ENCODE measurements around the gene ABHD12. TPM values are rescaled to one million over a fixed set of nuclear protein-coding genes. Genes with fewer than 3 reads are reported as not detected.

The ABHD12 gene
- total RNA-seq, 2 donors from 2014 or later = 70.1 to 84.7 TPM

DNA sequence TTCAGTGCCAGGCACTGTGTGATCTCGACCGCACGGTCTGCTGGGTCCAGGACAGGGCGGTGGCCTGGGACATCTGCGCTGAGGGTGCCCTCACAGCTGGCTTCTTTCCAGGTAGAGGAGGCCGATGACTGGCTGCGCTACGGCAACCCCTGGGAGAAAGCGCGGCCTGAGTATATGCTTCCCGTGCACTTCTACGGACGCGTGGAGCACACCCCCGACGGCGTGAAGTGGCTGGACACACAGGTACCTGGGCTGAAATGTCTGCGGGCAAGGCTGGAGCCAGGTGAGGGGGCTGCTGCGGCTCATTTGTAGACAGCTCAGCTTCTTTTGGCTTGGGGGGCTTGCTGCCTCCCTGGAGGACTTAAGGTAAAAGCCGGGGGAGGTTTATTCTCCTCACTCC lies 116.2 kb downstream of the ABHD12 start:
- WGBS = 97% methylated on average over 19 of the region's 20 CpGs
- DNase-seq (ENCODE audit: low spot score) = no peak
- H3K36me3 ChIP-seq = peaks cover 0 to 4% of the 10 kb centered on the region in 2 donors

DNA sequence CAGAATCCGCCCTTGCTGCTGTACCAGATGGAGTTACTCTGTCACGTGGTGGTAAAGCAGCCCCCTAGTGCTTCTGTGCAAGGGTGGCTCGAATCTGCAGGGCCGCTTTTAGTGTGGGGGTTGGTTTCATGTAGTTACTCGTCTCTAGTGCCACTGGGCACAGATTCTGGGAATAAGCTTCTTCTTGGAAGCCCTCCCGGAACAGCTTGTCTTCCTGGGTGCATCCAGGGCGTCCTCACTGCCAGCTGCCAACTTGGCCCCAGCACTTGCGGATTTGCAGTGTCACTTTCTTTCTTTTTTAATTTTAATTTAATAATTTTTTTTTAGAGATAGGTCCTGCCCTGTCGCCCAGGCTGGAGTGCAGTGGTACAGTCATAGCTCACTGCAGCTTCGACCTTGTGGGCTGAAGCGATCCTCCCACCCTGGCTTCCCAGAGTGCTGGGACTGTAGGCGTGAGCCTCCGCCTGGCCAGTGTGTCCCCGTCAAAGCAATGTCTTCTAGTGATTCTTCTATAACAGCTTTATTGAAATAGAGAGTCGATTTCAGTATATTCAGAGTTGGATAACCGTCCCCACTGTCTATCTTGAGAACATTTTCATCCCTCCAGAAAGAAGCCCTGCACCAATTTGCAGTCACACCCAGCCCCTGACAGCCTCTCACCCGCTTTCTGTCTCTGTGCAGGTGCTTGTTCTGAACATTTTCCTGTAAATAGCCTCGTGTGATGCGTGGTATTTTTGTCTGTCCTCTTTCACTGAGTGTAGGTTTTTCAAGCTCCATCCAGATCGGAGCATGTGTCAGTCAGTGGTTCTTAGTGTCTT lies 116.9 kb downstream of the ABHD12 start:
- H3K27ac ChIP-seq = peak overlapping the region; percentile 70 to 74
- peak; percentile 79 for DNase-seq (ENCODE audit: low spot score)
- TF ChIP-seq POLR2A (IDR thresholded peaks at IDR 0.05) (no peak), POLR2AphosphoS5 (IDR thresholded peaks at IDR 0.05) (peak; percentile 80)

More for the DNA sequence above, 116.2 kb downstream of the ABHD12 start:
- peaks cover 27% of the 10 kb centered on the region for H3K4me1 ChIP-seq (replicated peaks)
- intact Hi-C loops (cut with DNase I) = no loop called here
- no peaks in the 10 kb centered on the region for H3K9me3 ChIP-seq
- no peaks in the 10 kb centered on the region for H3K27me3 ChIP-seq (replicated peaks; ENCODE audit: insufficient read depth)
- H3K4me3 ChIP-seq = no peak overlapping the region
- H3K27ac ChIP-seq = peak overlapping the region; percentile 70 to 74
- TF ChIP-seq, protein P1, sequence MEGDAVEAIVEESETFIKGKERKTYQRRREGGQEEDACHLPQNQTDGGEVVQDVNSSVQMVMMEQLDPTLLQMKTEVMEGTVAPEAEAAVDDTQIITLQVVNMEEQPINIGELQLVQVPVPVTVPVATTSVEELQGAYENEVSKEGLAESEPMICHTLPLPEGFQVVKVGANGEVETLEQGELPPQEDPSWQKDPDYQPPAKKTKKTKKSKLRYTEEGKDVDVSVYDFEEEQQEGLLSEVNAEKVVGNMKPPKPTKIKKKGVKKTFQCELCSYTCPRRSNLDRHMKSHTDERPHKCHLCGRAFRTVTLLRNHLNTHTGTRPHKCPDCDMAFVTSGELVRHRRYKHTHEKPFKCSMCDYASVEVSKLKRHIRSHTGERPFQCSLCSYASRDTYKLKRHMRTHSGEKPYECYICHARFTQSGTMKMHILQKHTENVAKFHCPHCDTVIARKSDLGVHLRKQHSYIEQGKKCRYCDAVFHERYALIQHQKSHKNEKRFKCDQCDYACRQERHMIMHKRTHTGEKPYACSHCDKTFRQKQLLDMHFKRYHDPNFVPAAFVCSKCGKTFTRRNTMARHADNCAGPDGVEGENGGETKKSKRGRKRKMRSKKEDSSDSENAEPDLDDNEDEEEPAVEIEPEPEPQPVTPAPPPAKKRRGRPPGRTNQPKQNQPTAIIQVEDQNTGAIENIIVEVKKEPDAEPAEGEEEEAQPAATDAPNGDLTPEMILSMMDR (IDR thresholded peaks at IDR 0.05) = no peak
- TF ChIP-seq POLR2A (IDR thresholded peaks at IDR 0.05) (no peak), POLR2AphosphoS5 (IDR thresholded peaks at IDR 0.05) (no peak)

DNA sequence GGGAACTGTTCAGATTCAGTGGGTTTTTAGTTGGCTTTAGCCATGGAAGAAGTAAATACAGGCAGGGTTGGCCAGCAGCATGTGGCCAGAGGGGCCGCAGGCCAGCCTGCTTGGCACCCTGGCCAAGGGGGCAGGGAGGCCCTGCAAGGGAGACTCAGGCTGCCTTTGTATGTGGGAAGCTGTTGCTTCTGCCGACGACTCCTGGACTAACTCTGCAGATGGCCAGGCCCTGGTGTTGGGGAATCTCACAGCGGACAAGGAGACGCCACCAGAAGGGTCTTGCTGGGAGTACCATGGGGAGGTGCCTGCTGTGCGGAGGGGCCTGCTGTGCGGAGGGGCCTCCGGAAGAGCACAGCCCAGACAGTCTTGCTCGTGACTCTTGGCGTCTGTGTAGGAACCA lies 117.6 kb downstream of the ABHD12 start:
- 78% methylated on average over 10 of the region's 10 CpGs for WGBS
- peaks cover 20% of the 10 kb centered on the region for H3K4me1 ChIP-seq (replicated peaks)
- H3K4me3 ChIP-seq = no peak overlapping the region
- TF ChIP-seq POLR2A (IDR thresholded peaks at IDR 0.05) (no peak), POLR2AphosphoS5 (IDR thresholded peaks at IDR 0.05) (no peak)
- TF ChIP-seq, protein P1 (IDR thresholded peaks at IDR 0.05) = no peak
- H3K27me3 ChIP-seq (replicated peaks; ENCODE audit: insufficient read depth) = no peaks in the 10 kb centered on the region
- intact Hi-C loops (cut with DNase I) = loop anchor here (1.0 kb wide), 1 partner anchor 24 kb away; no protein-coding TSS in a partner anchor
- no peaks in the 10 kb centered on the region for H3K9me3 ChIP-seq
- peaks cover 0 to 4% of the 10 kb centered on the region in 2 donors for H3K36me3 ChIP-seq
- H3K27ac ChIP-seq = peak overlapping the region; percentile 70 to 74
- no peak for DNase-seq (ENCODE audit: low spot score)

More for the DNA sequence above, 116.9 kb downstream of the ABHD12 start:
- peaks cover 21% of the 10 kb centered on the region for H3K4me1 ChIP-seq (replicated peaks)
- no peaks in the 10 kb centered on the region for H3K9me3 ChIP-seq
- 51% methylated on average over 20 of the region's 20 CpGs for WGBS
- peak overlapping the region in 1 of 2 donors; percentile 6 for H3K4me3 ChIP-seq
- intact Hi-C loops (cut with DNase I) = loop anchor here (1.0 kb wide), 1 partner anchor 24 kb away; no protein-coding TSS in a partner anchor
- no peaks in the 10 kb centered on the region for H3K27me3 ChIP-seq (replicated peaks; ENCODE audit: insufficient read depth)
- H3K36me3 ChIP-seq = peaks cover 0 to 4% of the 10 kb centered on the region in 2 donors

DNA sequence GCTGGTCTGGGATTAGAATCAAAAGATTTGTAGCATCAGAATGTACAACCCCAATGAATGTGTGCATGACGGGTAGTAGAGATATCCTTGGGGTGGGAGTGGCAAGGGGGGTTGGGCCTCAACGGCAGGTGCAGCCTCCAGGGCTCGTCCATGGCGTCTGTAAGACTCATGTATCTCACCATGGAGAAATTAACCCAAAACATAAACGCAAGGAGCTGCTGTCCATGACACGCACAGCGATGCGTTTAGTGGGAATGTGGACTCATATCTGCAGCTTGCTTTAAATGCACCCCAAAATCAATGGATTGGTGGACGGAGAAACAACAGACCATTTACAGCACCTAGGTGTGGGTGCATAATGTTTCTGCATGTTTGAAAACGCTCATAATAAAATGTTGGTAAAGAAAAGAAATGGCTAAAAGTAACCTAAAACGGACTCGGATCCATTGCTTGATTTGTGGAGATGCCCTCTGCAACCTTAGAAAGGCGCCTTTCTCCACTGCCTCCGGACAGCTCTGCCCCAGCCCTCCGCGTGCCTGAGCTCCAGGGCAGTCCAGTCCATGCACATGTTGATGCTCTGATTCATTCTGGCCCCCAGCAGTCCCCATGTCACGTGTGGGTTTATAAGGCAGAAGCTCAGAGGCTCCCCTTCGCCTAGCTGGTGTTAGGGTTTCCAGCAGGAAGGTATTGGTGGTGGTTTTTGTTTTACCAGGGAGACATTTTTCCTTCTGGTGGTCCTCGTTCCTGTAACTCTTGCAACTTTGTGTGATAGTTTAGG lies 118.2 kb downstream of the ABHD12 start:
- peak overlapping the region; percentile 70 to 74 for H3K27ac ChIP-seq

More for the DNA sequence above, 118.2 kb downstream of the ABHD12 start:
- peaks cover 20% of the 10 kb centered on the region for H3K4me1 ChIP-seq (replicated peaks)
- WGBS = 82% methylated on average over 19 of the region's 19 CpGs
- DNase-seq (ENCODE audit: low spot score) = no peak
- TF ChIP-seq POLR2AphosphoS5 (IDR thresholded peaks at IDR 0.05) = no peak
- TF ChIP-seq, protein P1 (IDR thresholded peaks at IDR 0.05) = no peak
- TF ChIP-seq POLR2A (IDR thresholded peaks at IDR 0.05) = no peak
- H3K4me3 ChIP-seq = no peak overlapping the region
- H3K36me3 ChIP-seq = peaks cover 0 to 4% of the 10 kb centered on the region in 2 donors
- intact Hi-C loops (cut with DNase I) = no loop called here
- H3K9me3 ChIP-seq = no peaks in the 10 kb centered on the region
- no peaks in the 10 kb centered on the region for H3K27me3 ChIP-seq (replicated peaks; ENCODE audit: insufficient read depth)
